ENCODE measurements around the gene PKNOX2. TPM values are rescaled to one million over a fixed set of nuclear protein-coding genes. Genes with fewer than 3 reads are reported as not detected.
A peak's percentile ranks its signal among the peaks of the same experiment; 100 is the strongest.

The PKNOX2 gene
- total RNA-seq, 1 donor = under 0.01 TPM

DNA sequence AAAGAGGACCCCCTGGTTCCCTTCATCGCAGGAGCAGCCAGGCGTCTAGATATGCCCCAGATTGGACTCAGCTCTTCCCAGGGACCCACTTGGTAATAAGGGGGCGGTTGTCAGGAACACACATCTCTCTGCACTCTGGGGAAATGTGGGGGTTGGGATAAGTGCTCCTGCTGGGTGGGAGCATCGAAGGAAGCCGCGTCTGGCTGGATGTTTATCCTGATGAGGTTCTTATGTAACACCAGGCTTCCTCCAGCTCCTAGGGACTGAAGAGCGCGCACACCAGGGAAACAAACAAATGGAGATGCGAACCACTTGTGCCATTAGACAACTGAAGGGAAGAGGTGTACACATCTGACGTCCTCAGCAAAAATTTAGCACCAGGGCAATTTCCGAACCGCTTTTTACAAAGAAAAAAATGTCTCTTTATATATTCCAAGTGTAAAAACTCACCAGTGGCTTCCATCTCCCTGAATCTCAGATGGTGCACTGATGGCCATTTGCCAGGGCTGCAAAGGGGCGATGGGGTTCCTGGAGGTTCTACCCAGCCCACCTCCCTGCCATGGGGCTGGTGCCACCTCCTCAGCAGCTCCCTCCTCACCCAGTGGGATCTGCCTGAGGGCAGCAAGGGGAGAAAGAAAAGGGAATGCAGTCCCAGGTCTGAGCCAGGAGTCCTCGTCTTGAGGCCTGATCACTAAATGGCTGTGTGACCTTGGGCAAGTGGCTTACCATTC is 89.4 kb downstream of the PKNOX2 start:
- Histone ChIP-seq H3K27ac (ENCODE audit: low read depth, low read length) (no peak overlapping the region), H3K9me3 (ENCODE audit: low read depth, low read length) (no peaks in the 10 kb centered on the region), H3K4me2 (ENCODE audit: insufficient read depth, low read length) (no peak overlapping the region), H3K4me1 (ENCODE audit: insufficient read depth, low read length) (no peaks in the 10 kb centered on the region), H3K79me2 (ENCODE audit: insufficient read depth, low read length) (no peaks in the 10 kb centered on the region), H3K4me3 (ENCODE audit: insufficient read depth, low read length) (no peak overlapping the region), H2AFZ (ENCODE audit: low read length) (no peak overlapping the region), H4K20me1 (ENCODE audit: insufficient read depth, low read length) (no peaks in the 10 kb centered on the region), H3K27me3 (ENCODE audit: insufficient read depth, low read length) (no peaks in the 10 kb centered on the region), H3K36me3 (ENCODE audit: insufficient read depth, low read length) (no peaks in the 10 kb centered on the region)
- no peak for DNase-seq (ENCODE audit: insufficient read length, low spot score, missing footprints)
- TF ChIP-seq, protein P1, sequence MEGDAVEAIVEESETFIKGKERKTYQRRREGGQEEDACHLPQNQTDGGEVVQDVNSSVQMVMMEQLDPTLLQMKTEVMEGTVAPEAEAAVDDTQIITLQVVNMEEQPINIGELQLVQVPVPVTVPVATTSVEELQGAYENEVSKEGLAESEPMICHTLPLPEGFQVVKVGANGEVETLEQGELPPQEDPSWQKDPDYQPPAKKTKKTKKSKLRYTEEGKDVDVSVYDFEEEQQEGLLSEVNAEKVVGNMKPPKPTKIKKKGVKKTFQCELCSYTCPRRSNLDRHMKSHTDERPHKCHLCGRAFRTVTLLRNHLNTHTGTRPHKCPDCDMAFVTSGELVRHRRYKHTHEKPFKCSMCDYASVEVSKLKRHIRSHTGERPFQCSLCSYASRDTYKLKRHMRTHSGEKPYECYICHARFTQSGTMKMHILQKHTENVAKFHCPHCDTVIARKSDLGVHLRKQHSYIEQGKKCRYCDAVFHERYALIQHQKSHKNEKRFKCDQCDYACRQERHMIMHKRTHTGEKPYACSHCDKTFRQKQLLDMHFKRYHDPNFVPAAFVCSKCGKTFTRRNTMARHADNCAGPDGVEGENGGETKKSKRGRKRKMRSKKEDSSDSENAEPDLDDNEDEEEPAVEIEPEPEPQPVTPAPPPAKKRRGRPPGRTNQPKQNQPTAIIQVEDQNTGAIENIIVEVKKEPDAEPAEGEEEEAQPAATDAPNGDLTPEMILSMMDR (IDR thresholded peaks at IDR 0.05; ENCODE audit: extremely low read depth, low read depth, low read length) = no peak

DNA sequence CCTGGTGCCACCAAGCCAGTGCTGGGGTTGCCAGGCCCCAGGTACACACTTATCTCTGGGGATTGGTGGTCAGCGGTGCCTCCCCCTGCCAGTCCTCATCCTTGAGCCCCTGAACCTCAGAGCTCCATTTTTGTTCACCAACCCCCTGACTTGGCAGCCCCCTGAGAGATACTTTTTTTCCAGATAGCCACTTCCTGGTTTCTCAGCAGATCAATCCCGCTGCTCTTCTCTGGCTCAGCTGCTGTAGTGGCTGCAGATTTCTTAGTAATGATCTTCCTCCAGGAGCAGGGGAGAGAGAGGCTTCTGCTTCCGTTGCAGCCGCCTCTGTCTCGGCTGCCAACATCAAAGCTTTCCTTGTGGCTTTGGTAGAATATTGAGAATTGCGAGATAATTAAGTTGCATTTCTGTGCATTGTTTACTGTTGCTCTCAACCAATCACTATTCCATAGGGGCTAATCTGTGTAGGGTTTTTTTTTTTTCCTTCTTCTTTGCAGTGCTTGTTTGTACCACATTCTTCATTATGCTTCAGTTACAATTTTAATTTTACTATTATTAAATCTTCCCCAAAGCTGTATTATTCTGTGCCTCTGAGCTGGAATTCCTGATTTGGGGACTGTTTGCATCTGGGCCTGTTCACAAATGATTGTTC is 92.1 kb downstream of the PKNOX2 start:
- no peak overlapping the region for H2AFZ ChIP-seq (ENCODE audit: low read length)

DNA sequence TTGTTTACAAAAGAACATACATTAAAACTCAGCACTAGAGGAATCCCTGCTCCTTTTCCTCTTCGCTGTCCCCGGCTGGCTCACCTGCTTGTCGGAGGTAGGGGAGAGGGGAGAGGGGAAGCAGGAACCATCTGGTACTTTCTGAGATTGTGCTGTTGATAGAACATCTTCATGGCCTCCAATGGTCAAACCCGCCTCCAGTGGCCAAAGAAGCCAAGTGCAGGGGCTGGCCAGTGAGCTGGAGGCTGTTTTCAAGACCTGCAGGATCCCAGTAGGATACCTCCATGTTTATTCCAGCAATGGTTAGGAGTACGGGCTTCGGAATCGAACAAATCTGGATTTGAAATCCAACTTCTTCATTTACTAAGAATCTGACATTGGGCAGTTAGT is 92.6 kb downstream of the PKNOX2 start:
- H3K4me2 ChIP-seq (ENCODE audit: insufficient read depth, low read length) = no peak overlapping the region

More for the DNA sequence above, 92.1 kb downstream of the PKNOX2 start:
- no peaks in the 10 kb centered on the region for H3K4me1 ChIP-seq (ENCODE audit: insufficient read depth, low read length)
- no peak for DNase-seq (ENCODE audit: insufficient read length, low spot score, missing footprints)
- H3K9me3 ChIP-seq (ENCODE audit: low read depth, low read length) = no peaks in the 10 kb centered on the region
- no peak overlapping the region for H3K4me3 ChIP-seq (ENCODE audit: insufficient read depth, low read length)
- no peak overlapping the region for H3K4me2 ChIP-seq (ENCODE audit: insufficient read depth, low read length)
- H4K20me1 ChIP-seq (ENCODE audit: insufficient read depth, low read length) = no peaks in the 10 kb centered on the region
- H3K36me3 ChIP-seq (ENCODE audit: insufficient read depth, low read length) = no peaks in the 10 kb centered on the region
- TF ChIP-seq, protein P1 (IDR thresholded peaks at IDR 0.05; ENCODE audit: extremely low read depth, low read depth, low read length) = no peak
- no peak overlapping the region for H3K27ac ChIP-seq (ENCODE audit: low read depth, low read length)
- H3K27me3 ChIP-seq (ENCODE audit: insufficient read depth, low read length) = no peaks in the 10 kb centered on the region
- H3K79me2 ChIP-seq (ENCODE audit: insufficient read depth, low read length) = no peaks in the 10 kb centered on the region

DNA sequence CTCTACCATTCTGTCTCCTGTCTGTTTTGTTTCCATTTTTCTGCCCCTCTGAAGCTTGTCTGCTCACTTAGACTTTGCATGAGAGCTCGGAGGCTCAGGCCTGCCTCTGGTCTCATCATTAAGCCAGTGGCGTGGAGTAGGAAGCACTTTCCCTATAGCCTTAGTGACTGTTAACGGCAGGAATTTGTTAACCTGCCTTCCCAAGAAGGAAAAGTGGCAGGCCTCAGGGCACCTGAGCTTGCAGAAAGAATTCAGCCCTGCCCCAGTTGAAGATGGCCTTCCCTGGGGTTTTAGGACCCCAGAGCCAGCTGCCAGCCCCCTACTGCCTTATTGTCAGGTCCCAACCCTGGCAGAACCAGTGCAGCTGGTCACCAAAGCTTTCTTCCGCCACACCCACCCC is 93.2 kb downstream of the PKNOX2 start:
- H3K79me2 ChIP-seq (ENCODE audit: insufficient read depth, low read length) = no peaks in the 10 kb centered on the region
- no peaks in the 10 kb centered on the region for H3K36me3 ChIP-seq (ENCODE audit: insufficient read depth, low read length)
- no peak for DNase-seq (ENCODE audit: insufficient read length, low spot score, missing footprints)
- no peak overlapping the region for H3K4me3 ChIP-seq (ENCODE audit: insufficient read depth, low read length)
- H3K4me1 ChIP-seq (ENCODE audit: insufficient read depth, low read length) = no peaks in the 10 kb centered on the region
- no peak overlapping the region for H2AFZ ChIP-seq (ENCODE audit: low read length)
- TF ChIP-seq, protein P1 (IDR thresholded peaks at IDR 0.05; ENCODE audit: extremely low read depth, low read depth, low read length) = no peak
- H3K9me3 ChIP-seq (ENCODE audit: low read depth, low read length) = no peaks in the 10 kb centered on the region
- no peak overlapping the region for H3K27ac ChIP-seq (ENCODE audit: low read depth, low read length)
- H3K27me3 ChIP-seq (ENCODE audit: insufficient read depth, low read length) = peaks cover under 1% of the 10 kb centered on the region
- no peaks in the 10 kb centered on the region for H4K20me1 ChIP-seq (ENCODE audit: insufficient read depth, low read length)
- H3K4me2 ChIP-seq (ENCODE audit: insufficient read depth, low read length) = no peak overlapping the region

More for the DNA sequence above, 92.6 kb downstream of the PKNOX2 start:
- TF ChIP-seq, protein P1 (IDR thresholded peaks at IDR 0.05; ENCODE audit: extremely low read depth, low read depth, low read length) = peak; percentile 42
- Histone ChIP-seq H3K4me3 (ENCODE audit: insufficient read depth, low read length) (no peak overlapping the region), H3K36me3 (ENCODE audit: insufficient read depth, low read length) (no peaks in the 10 kb centered on the region), H4K20me1 (ENCODE audit: insufficient read depth, low read length) (no peaks in the 10 kb centered on the region), H3K4me1 (ENCODE audit: insufficient read depth, low read length) (no peaks in the 10 kb centered on the region), H3K27me3 (ENCODE audit: insufficient read depth, low read length) (no peaks in the 10 kb centered on the region), H3K9me3 (ENCODE audit: low read depth, low read length) (no peaks in the 10 kb centered on the region), H2AFZ (ENCODE audit: low read length) (no peak overlapping the region), H3K79me2 (ENCODE audit: insufficient read depth, low read length) (no peaks in the 10 kb centered on the region), H3K27ac (ENCODE audit: low read depth, low read length) (no peak overlapping the region)
- no peak for DNase-seq (ENCODE audit: insufficient read length, low spot score, missing footprints)

Data from osteoblast (primary cell).